HuH-7 (cell line): ENCODE results near the gene GOLGA8K.
"Not testable (repeated sequence)": the region's sequence is repeated elsewhere in the genome, so short reads cannot be mapped to it uniquely, and the experiment has no call there.

Experiments
- DNase-seq: peaks from one replicate; pipeline ENCODE4 v3.0.0; 2011; ENCODE audit warnings: low spot score

GOLGA8K gene, protein sequence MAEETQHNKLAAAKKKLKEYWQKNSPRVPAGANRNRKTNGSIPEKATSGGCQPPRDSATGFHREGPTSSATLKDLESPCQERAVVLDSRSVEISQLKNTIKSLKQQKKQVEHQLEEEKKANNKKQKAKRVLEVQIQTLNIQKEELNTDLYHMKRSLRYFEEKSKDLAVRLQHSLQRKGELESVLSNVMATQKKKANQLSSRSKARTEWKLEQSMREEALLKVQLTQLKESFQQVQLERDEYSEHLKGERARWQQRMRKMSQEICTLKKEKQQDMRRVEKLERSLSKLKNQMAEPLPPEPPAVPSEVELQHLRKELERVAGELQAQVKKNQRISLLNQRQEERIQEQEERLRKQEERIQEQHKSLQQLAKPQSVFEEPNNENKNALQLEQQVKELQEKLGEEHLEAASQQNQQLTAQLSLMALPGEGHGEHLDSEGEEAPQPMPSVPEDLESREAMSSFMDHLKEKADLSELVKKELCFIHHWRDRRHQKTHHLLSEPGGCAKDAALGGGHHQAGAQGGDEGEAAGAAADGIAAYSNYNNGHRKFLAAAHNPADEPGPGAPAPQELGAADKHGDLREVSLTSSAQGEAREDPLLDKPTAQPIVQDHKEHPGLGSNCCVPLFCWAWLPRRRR

GRCh38 chr15:32403192-32403591 lies at the start of gene GOLGA8K:
Gene GOLGA8K (minus strand): TSS chr15:32403292. CDS start chr15:32403194, 98 bp downstream.
- DNase-seq: not testable (repeated sequence)

- not testable (repeated sequence) for DNase-seq
Measured at GRCh38 chr15:32440445-32440977, 37.4 kb upstream of the GOLGA8K start.

- DNase-seq: not testable (repeated sequence)
Measured at GRCh38 chr15:32434102-32434963, 31.2 kb upstream of the GOLGA8K start.

DNA sequence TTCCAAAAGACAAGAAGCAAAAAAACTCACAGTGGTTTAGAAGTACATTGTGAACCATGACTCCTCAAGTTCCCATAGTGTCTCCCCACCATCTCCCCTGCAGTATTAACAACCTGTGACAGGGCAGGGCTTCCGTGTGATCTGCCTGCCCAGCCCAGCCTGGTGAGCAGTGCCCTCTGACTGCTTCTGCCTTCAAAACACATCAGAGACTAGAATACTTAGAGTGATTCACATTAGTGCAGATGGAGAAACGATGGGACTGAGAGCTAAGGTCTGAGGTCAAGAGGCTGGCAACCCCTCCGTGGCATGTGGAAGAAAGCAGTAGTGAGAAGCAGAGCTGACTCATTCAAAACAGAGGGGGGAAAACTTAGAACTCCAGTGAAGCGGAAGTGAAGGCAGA lies 24.5 kb upstream of the GOLGA8K start:
- DNase-seq: not testable (repeated sequence)

GRCh38 chr15:32426511-32426910 lies 23.4 kb upstream of the GOLGA8K start:
- not testable (repeated sequence) for DNase-seq

- DNase-seq: not testable (repeated sequence)
Measured at GRCh38 chr15:32407903-32408302, 4.8 kb upstream of the GOLGA8K start.

DNA sequence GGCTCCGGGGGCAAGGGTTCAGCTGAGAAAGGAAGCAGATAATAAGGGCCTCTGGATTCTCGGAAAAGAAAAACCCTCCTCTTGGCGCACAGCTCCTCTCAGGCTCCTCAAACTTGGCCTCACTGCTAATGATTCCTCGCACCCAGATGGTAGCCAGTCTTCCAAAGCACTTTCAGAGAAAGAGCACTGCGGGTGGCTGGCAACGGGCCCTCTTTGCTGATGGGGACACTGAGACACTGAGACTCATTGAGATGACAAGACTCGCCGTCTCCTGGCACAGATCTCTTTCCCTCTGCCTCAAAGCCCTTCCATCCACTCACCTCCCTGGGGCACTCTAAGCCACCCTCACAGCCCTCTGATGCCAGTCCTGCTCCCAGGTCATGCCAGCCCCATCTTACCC lies 6.6 kb downstream of the GOLGA8K start:
- DNase-seq: not testable (repeated sequence)

- not testable (repeated sequence) for DNase-seq
Measured at GRCh38 chr15:32394745-32395144, 8.3 kb downstream of the GOLGA8K start.

DNA sequence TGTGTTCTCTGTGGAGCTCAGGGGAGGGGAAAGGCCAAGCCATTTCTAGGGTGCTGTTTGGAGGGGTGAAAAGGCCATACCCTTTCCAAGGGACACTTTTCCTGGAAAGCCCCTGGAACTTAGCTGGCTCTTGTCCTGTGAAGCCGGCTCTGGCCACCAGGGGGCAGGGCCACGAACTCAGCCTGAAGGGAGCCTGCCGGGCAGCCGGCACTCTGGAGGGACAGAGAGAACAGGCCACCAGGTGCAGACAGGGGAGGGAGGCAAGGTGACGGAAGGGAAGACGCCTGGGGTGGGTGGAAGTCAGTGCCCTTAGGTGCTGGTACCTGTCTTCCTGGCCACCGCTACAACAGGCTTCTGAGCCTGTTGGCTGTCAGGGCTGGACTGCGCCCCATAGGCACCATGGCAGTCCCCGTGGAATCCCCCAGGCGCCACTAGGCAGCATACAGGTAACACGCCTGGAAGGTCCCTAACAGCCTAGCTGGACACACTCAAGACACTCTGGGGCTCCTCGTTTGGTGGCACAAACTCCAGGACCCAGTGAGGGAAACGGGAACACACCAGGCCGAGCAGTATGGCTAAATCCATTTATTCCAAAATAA lies 14.9 kb downstream of the GOLGA8K start:
- not testable (repeated sequence) for DNase-seq

DNA sequence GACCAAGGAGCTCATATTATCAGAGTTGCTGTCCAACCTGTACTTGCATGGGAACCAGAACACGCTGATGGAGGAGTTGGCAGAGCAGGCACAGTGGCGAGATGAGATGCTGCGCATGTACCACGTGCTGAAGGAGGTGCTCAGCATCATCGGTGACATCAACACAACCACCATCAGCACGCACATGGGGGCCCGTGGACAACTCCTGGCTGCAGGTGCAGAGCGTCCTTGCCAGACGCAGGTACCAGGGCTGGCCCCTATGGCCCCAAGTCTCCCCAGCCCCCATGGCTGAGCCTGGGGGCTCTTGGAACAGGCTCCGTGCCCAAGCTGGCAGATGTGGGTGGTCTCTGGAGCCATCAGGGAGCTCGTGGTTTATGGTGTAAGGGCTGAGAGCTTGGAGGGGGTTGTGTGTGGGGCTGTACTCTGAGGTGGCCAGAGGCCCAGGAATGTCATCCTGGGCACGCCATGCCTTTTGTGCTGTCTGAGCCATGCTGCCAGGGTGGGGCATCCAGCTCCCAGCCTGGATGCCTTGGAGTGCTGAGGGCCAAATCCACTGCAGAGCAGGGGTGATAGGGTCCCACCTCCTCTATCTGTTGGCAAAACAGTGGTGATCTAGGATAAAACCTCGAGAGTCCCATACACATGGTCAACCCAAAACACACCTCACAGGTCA lies 17.1 kb downstream of the GOLGA8K start:
- DNase-seq: not testable (repeated sequence)

DNA sequence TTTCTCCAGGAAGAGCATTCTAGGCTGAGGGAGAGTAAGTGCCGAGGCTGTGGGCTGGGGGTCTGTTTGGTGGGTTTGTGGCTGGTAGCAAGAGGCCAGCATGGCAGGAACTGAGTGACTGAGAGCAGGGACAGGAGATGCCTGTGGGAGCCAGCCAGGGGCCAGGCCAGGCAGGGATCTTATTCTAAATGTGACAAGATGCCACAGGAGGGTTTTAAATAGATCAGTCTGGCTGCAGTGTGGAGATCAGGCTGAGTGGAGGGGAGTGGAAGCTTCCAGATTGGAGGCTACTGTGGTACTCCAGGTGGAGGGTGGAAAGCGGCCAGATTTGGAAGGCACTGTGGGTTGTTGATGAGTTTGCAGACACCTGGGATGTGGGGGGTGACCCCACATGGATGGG lies 28.9 kb downstream of the GOLGA8K start:
- not testable (repeated sequence) for DNase-seq

- DNase-seq: not testable (repeated sequence)
Measured at GRCh38 chr15:32373707-32374106, 29.4 kb downstream of the GOLGA8K start.

DNA sequence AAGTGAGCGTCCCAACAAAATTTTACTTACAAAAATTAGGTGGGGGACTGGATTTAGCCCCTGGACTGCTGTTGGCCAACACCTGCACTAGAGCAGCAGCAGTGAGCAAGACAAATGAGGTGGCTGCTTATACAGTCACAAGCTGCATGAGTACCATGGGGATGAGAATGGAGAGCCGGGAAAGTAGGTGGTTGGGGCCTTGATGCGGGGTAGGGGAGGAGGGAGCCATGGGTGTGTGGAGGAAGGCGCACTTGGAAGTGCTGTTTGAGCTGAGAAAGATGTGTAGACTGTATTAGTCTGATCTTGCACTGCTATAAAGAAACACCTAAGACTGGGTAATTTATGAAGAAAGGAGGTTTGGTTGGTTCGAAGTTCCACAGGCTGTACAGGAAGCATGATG lies 31.0 kb downstream of the GOLGA8K start:
- not testable (repeated sequence) for DNase-seq

GRCh38 chr15:32370526-32370925 lies 32.6 kb downstream of the GOLGA8K start:
- not testable (repeated sequence) for DNase-seq

- DNase-seq: not testable (repeated sequence)
Measured at GRCh38 chr15:32370064-32370463, 33.0 kb downstream of the GOLGA8K start.

- not testable (repeated sequence) for DNase-seq
Measured at GRCh38 chr15:32366492-32366891, 36.6 kb downstream of the GOLGA8K start.

DNA sequence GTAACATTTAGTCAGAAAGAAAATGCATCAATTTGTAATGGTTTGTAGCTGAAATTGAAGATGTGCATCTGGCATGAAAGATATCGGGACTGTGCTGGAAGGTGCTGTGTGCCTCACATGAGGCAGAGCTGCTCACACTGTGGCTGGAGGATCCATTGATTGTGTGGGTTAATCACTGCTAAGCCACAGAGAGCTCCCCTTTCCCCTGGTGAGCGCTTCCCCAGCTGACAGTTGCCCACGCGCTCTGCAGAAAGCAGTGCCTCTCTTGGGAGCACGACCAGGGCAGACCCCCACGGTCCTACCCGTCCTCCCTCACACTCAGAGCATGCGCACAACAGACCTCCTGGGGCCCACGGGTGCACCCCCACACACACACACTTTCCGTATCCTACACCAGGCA lies 37.1 kb downstream of the GOLGA8K start:
- not testable (repeated sequence) for DNase-seq

DNA sequence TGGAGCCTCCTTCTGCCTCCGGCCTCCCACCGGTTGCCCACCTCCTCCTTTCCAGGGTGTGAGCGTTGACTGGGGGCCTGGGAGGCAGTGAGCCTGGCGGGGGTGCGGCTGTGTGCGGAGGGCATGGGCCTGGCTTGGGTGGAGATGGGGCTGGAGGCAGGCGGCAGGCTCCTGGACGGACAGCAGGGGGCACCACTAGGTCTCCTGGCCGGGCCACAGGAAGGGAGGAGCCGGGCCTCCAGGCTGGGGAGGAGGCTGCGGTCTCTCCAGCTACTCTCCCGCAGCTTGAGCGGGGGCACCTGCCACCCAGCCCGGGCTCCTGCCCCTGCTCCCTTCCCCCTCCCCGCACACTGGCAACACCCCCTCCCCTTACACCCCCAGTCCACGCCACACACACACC lies 38.1 kb downstream of the GOLGA8K start:
- not testable (repeated sequence) for DNase-seq

GRCh38 chr15:32363449-32363848 lies 39.6 kb downstream of the GOLGA8K start:
- DNase-seq: not testable (repeated sequence)

- DNase-seq: not testable (repeated sequence)
Measured at GRCh38 chr15:32361662-32362061, 41.4 kb downstream of the GOLGA8K start.

DNA sequence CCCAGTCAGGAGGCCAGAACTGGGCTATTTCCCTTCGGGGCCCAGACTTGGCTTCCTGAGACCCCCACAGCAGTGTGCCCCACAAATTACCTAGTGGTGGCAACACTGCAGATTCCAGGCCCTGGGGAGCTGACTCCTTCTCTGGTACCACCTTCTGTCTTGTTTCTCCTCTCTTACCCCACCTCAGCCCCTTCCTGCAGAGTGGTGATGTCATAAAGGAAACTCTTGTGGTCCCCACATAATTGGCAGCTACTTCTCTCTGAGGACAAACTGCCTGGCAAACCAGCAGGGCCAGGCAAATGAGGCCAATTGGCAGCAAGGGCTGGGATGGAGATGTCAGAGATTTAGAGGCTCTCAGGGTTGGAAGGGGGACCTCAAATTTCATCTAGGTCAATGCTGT lies 44.6 kb downstream of the GOLGA8K start:
- not testable (repeated sequence) for DNase-seq
